GM18520 (cell line): ENCODE measurements around the gene EPHB3.
"Not testable (repeated sequence)": the region's sequence is repeated elsewhere in the genome, so short reads cannot be mapped to it uniquely, and the experiment has no call there.

Source experiments
- ATAC-seq: cut with Tn5 transposase; IDR thresholded peaks from one replicate; pipeline ENCODE4 v1.9.1; 2021; ENCODE audit not compliant: unreplicated experiment

The EPHB3 gene

GRCh38 chr3:184597829-184598573 is 36.4 kb downstream of the EPHB3 start:
- ATAC-seq = no peak

DNA sequence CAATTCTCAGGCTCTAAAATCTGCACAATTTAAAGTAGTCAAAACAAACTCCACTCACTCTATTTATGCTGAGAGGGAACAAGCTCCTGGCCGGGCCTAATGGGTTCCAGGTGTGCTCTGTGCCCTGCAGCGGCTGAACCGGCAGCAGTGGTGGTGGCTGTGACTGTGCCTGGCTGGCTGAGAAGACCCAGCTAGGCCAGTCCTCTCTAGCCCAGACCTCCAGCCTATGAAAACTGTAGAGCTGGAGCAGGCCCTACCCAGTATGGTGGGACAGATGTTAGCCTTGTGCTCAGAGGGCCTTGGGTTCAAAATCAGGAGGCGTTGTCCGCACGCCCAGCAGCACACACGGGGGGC is 37.0 kb downstream of the EPHB3 start:
- no peak for ATAC-seq

GRCh38 chr3:184599143-184599542 is 37.6 kb downstream of the EPHB3 start:
- no peak for ATAC-seq

GRCh38 chr3:184600685-184601377 is 39.2 kb downstream of the EPHB3 start:
- ATAC-seq = no peak

- no peak for ATAC-seq
Measured at GRCh38 chr3:184601576-184602371, 40.2 kb downstream of the EPHB3 start.

- ATAC-seq = no peak
Measured at GRCh38 chr3:184602372-184603150, 41.0 kb downstream of the EPHB3 start.

DNA sequence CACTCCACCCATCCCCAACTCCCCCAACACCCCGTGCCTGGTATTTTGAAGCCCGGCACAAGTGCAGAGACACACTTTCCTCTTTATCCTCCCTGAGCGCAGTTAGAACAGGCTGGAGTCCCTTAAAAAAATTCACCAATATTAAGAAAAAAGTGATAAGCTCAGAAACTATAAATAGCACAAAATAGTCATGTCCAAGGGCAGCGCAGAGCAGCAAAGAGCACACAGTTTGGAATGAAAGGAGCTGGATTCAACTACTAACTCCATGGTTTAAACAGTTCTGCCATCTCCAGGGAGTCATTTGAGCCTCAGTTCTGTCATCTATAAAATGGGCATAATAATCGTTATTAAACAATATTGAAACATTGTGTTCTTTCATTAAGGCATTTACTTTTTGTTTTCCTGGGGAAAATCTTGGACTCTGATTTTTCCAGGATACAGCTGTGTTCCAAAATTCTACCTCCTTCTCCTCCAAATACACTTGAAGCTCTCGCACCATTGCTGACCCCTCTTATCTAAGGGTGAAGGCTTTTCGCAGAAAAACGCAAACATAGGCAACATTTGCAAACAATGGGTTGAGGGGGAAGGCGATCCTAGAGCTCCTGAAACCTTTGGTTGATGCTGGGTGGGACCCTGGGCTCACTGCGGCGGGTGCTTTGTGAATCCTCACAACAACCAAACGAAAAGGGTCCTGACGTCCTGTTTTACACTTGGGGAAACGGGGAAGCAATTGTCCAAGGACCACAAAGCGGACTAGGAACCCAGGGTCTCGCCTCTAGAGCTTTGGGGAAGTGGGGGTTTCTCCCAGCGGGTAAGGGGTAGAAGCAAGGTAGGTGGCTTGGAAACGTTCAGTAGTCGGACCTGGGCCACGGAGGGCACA is 41.8 kb downstream of the EPHB3 start:
- no peak for ATAC-seq

DNA sequence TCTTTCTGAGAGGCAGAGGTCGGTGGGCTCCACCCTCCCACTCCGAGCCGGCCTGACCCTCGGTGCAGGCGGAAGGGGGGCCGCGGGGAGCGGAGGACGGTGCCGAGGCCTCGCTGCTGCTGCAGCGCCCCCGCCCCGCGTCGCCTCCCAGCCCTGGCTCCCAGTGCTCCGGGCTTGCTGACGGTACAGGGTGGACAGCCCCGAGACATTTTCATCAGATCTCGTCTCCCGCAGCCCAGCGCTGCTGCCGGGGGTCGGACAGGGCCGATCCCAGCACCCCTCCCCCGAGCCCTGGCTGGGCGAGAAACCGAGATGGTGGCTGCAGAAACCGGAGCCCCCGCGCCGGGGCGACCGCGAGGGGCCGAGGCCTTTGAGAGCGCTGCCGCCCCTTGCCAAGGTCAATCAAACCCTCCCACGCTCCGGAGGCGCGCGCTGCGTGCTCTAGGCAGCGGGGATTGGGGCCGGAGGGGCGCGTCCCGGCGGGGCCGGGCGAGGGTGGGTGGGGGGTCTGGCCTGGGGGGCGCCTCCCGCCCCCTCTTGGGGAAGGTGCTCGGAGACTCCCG is 42.5 kb downstream of the EPHB3 start:
- ATAC-seq = no peak

GRCh38 chr3:184604615-184605290 is 43.2 kb downstream of the EPHB3 start:
- ATAC-seq = no peak

GRCh38 chr3:184608209-184608608 is 46.6 kb downstream of the EPHB3 start:
- no peak for ATAC-seq

GRCh38 chr3:184609476-184610244 is 48.1 kb downstream of the EPHB3 start:
- ATAC-seq = no peak

DNA sequence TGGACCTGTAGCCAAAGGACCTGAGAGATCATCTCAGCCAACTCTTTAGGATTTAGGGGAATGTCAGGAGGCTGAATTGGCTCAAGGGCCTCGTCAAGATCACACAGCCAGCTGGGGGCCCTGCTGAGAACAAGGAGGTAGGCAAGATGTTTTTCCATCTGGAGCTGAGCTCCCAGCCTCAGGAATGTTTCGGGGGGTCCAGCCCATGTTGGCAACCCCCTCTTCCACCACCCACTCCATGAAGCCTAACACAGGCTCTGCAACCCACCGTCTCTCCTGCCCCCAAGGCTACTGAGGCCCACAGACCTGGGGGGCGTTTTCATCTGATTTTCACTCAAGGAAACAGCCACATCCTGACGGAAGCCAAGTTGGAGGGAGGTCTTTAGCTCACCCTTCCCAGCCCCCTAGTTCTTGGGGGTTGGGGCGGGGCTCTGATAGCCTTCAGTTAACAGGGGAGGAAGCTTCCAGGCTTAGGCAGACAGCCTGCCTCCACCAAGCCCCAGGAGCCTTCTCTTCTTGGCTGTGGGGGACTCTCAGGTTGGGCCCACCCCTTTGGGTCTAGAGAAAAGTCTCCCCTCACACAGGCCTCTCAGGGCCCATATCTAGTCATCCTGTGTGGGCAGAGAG is 48.8 kb downstream of the EPHB3 start:
- no peak for ATAC-seq

GRCh38 chr3:184611607-184612281 is 50.2 kb downstream of the EPHB3 start:
- no peak for ATAC-seq

- no peak for ATAC-seq
Measured at GRCh38 chr3:184615396-184615795, 53.8 kb downstream of the EPHB3 start.

DNA sequence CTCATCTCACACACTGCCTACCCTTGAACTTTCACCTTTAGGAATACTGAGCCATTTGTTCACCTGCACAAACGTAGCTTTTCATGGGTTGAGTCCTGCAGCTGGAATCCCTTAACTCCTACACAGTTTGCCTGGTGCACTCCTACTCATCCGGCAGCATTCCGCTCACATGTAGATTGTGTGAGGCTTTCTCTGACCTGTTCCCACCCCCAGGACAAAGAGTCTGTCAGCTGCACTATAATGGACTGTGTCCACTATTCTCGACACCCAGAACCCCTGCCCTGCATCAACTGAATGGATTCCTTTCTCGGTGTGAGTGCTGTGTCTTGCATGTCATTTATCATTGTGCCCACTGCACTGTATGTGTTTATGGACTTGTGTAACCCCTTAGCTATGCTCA is 54.9 kb downstream of the EPHB3 start:
- no peak for ATAC-seq

DNA sequence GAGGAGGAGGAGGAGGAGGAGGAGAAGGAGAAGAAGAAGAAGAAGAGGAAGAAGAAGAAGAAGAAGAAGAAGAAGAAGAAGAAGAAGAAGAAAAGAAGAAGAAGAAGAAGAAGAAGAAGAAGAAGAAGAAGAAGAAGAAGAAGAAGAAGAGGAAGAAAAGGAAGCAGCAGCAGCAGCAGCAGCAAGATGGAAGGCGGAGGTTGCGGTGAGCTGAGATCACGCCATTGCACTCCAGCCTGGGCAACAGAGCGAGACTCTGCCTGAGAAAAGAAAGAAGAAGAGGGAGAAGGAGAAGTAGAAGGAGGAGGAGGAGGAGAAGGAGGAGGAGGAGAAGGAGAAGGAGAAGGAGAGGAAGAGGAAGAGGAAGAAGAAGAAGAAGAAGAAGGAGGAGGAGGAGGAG is 55.7 kb downstream of the EPHB3 start:
- not testable (repeated sequence) for ATAC-seq

DNA sequence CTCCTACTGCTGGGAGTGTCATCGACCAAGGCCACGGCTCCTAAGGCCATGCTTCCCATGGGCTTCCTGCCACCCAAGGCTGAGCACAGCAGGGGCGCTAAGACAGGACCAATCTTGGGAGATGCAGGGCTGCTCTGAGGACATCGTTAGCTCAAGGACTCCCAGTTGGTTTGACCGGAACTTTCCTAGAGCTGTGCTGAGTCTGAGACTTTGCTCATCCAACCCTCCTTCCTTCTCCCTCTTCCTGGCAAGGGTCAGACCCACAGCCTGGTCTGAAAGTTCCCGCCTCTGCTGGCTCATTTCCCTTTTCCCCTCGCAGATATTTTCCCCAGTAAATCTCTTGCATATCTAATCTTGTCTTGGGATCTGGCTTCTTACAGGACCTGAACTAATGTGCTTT is 57.2 kb downstream of the EPHB3 start:
- no peak for ATAC-seq

GRCh38 chr3:184619369-184619768 is 57.8 kb downstream of the EPHB3 start:
- no peak for ATAC-seq
